Retinal pigment epithelial cell (primary cell): ENCODE results near the gene POLN.

Experiments used
- DNase-seq: peaks from one replicate; pipeline ENCODE4 v3.0.0-alpha.2; 2010; ENCODE audit warnings: low read depth
- H3K4me3 ChIP-seq: 2 replicates; pipeline ENCODE4 v1.5.1; 2011; ENCODE audit warnings: mild to moderate bottlenecking, low read length, control low read depth, moderate library complexity
- TF ChIP-seq, protein P1 (sequence below): conservative IDR thresholded peaks from 2 replicates; pipeline ENCODE4 v1.5.1; 2011; ENCODE audit warnings: low read depth, low read length, control low read depth, inconsistent platforms

POLN gene

DNA sequence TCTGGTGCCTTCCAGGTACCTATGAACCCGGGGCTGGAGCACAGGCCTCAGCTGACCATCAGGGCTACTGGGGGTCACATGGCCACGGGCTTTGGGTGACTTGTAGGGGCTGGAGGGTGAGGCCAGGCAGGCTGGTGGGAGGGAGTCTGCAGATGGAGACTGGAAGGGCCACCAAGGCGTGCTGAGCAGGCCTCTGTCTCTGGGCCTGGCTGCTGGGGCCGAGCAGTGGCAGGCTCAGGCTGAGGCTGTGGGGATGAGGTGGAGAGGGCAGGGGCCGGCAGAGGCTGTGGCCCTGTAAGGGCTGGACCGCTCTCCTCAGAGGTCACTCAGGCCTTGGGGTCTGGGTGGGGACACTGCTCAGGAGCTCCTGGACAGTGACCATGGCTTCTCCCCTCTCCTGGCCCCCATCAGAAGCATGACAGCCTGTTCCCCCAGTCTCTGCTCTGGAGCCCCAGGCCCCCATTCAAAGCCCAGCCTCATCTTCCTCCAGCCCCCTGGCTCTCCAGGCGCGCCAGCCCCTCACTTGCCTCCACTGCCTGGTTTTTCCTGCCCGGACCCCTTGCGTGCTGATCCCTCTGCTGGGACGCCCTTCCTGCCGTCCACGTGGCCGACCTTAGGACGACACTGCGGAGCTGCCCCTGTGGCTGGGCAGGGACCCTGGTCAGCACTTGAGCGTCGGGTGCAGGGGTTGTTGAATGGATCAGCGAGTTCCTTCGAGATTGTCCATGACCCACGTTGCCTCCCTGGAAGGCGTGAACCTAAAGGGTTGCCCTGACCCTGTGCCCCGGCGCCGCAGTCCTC, 193.9 kb downstream of the POLN start:
- no peak overlapping the region for H3K4me3 ChIP-seq
- TF ChIP-seq, protein P1, sequence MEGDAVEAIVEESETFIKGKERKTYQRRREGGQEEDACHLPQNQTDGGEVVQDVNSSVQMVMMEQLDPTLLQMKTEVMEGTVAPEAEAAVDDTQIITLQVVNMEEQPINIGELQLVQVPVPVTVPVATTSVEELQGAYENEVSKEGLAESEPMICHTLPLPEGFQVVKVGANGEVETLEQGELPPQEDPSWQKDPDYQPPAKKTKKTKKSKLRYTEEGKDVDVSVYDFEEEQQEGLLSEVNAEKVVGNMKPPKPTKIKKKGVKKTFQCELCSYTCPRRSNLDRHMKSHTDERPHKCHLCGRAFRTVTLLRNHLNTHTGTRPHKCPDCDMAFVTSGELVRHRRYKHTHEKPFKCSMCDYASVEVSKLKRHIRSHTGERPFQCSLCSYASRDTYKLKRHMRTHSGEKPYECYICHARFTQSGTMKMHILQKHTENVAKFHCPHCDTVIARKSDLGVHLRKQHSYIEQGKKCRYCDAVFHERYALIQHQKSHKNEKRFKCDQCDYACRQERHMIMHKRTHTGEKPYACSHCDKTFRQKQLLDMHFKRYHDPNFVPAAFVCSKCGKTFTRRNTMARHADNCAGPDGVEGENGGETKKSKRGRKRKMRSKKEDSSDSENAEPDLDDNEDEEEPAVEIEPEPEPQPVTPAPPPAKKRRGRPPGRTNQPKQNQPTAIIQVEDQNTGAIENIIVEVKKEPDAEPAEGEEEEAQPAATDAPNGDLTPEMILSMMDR = no peak

GRCh38 chr4:2047031-2047660, 194.8 kb downstream of the POLN start:
- no peak for DNase-seq
- TF ChIP-seq, protein P1 = no peak
- H3K4me3 ChIP-seq = no peak overlapping the region

More for the DNA sequence above, 193.9 kb downstream of the POLN start:
- no peak for DNase-seq

DNA sequence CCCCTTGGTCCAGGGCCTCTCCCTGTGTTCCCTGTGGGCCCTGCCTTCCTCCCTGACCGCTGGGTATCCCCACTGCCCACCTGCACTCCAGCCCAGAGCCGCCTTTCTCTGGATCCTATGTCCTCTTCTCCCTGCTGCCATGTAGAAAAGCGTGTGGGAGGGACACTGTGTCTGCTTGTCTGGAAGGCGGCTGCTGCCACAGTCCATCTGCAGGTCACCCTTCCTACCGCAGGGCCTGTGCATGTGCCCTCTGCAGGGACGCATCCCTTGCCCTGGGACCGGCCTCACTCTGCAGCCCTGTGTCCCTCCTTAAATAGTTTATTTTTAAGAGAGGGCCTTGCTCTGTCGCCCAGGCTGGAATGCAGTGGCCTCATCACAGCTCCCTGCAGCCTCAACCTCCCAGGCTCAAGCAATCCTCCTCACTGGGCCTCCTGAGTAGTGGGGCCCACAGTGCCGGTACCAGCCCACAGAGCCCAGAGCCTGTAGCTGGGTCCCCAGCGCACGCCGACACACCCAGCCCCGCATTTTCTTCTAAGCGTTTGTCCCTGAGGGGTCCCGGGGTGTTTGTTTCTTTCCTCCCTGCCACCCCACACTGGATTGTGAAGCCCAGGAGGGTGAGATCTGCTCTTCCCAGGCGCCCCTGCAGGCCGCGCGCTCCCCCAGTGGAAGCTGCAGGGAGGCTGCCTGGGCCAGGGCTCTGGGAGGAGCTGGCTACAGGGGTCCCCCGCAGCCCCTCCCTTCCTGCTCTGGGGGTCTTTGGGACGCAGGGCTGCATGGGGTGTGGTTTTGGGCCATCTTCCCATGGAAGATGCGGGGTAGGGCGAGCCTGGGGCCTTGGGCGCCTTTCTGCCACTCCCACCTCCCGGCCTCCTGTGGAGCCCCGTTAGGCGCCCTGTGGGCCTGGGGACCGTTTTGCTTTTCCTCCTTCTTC, 195.6 kb downstream of the POLN start:
- no peak overlapping the region for H3K4me3 ChIP-seq
- no peak for DNase-seq
- TF ChIP-seq, protein P1 = peak; percentile 14

DNA sequence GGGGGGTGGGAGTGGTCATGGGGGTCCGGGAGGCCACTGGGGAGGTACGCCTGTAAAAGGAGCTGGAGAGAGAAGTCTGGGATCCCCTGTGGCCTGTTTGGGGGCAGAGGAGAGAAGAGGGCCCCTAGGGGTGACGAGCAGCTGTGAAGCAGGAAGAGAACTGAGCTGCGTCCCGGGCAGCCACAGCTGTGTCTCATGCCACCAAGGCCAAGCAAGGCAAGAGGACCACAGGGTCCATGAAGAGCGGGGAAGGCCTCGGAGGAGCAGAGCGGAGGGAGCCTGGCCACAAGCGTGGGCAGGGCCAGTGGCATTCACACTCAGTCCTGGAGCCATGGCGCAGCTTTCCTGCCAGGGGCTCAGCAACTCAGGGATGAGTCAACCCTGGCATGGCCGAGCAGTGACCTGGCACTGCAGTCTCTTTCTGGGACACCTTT, 196.4 kb downstream of the POLN start:
- no peak overlapping the region for H3K4me3 ChIP-seq
- TF ChIP-seq, protein P1 = no peak
- DNase-seq = no peak

DNA sequence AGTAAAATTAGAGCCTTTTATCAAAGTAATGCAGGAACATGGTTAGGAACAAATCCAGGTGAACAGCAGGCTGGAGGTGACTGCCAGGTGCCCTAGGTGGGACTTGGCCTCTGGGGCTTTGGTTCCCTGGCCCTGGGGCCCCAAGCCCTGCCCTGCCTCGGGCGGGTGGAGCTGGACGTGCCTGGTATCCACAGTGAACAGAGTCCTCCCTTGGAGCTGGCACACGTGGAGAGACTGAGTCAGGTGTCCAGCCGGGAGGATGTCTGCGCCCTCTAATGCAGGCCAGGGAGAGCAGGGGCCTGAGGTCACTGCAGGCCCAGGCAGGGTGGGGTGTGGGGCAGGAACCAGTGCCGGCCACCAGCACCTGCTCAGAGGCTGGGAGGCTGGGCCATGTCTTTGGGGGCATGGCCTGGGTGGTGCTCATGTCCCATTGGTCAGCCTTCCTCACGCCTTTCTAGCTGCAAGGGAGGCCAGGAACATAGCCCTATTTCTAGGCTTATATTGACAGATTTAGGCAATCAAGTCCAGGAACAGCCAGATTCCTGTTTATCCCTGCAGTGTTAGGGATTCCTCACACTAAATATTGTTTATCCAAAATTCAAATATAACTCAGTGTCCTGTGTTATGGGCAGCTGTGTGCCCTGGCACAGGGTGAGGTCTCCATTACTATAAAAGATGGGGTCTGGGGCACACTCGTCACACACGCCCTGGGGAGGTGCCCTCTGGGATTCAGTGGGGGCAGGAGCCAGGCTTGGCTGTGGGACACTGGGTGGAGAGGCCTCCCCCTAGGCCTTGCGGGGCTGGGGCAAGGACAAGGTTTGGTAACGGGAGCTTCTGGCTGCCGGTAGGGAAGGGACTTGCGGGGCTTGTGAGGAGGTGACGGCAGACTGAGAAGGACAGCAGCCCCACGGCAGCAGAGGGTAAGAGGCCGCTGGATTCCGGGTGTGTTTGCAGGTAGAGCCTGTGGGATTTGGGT, 197.1 kb downstream of the POLN start:
- no peak overlapping the region for H3K4me3 ChIP-seq
- TF ChIP-seq, protein P1 = no peak
- no peak for DNase-seq

GRCh38 chr4:2044119-2044485, 197.8 kb downstream of the POLN start:
- TF ChIP-seq, protein P1 = no peak
- H3K4me3 ChIP-seq = no peak overlapping the region
- DNase-seq = no peak
